ENCODE measurements around the gene KLF3. TPM values are rescaled to one million over a fixed set of nuclear protein-coding genes. Genes with fewer than 3 reads are reported as not detected.

Gene KLF3
- total RNA-seq, 1 experiment from 2014 or later: 16.8 TPM

DNA sequence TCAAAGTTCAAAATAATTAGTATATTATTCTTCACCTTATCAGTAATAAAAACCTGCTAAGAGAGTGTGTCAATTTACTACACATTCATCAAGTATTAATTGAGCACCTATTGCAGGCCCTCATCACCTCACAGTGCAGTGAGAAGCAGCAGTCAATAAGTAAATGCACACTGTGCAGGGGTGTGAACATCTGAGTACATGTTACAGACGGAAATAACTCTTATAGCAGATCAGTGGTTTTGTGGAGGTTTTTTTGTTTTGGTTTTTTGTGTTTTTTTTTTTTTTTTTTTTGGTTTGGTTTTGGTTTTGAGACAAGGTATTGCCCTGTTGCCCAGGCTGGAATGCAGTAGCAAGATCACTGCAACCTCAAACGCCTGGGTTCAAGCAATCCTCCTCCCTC lies 20.3 kb downstream of the KLF3 start (continued):
- TF ChIP-seq, protein P1, sequence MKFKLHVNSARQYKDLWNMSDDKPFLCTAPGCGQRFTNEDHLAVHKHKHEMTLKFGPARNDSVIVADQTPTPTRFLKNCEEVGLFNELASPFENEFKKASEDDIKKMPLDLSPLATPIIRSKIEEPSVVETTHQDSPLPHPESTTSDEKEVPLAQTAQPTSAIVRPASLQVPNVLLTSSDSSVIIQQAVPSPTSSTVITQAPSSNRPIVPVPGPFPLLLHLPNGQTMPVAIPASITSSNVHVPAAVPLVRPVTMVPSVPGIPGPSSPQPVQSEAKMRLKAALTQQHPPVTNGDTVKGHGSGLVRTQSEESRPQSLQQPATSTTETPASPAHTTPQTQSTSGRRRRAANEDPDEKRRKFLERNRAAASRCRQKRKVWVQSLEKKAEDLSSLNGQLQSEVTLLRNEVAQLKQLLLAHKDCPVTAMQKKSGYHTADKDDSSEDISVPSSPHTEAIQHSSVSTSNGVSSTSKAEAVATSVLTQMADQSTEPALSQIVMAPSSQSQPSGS (CRISPR knock-in tag; IDR thresholded peaks at IDR 0.05; ENCODE audit: borderline replicate concordance, low read depth): no peak
- TF ChIP-seq MXD4 (CRISPR knock-in tag; IDR thresholded peaks at IDR 0.05; ENCODE audit: borderline replicate concordance): no peak
- TF ChIP-seq, protein P2, sequence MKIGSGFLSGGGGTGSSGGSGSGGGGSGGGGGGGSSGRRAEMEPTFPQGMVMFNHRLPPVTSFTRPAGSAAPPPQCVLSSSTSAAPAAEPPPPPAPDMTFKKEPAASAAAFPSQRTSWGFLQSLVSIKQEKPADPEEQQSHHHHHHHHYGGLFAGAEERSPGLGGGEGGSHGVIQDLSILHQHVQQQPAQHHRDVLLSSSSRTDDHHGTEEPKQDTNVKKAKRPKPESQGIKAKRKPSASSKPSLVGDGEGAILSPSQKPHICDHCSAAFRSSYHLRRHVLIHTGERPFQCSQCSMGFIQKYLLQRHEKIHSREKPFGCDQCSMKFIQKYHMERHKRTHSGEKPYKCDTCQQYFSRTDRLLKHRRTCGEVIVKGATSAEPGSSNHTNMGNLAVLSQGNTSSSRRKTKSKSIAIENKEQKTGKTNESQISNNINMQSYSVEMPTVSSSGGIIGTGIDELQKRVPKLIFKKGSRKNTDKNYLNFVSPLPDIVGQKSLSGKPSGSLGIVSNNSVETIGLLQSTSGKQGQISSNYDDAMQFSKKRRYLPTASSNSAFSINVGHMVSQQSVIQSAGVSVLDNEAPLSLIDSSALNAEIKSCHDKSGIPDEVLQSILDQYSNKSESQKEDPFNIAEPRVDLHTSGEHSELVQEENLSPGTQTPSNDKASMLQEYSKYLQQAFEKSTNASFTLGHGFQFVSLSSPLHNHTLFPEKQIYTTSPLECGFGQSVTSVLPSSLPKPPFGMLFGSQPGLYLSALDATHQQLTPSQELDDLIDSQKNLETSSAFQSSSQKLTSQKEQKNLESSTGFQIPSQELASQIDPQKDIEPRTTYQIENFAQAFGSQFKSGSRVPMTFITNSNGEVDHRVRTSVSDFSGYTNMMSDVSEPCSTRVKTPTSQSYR (CRISPR knock-in tag; IDR thresholded peaks at IDR 0.05): no peak
- no peak for TF ChIP-seq EMX1 (CRISPR knock-in tag; IDR thresholded peaks at IDR 0.05)
- TF ChIP-seq, protein P3, sequence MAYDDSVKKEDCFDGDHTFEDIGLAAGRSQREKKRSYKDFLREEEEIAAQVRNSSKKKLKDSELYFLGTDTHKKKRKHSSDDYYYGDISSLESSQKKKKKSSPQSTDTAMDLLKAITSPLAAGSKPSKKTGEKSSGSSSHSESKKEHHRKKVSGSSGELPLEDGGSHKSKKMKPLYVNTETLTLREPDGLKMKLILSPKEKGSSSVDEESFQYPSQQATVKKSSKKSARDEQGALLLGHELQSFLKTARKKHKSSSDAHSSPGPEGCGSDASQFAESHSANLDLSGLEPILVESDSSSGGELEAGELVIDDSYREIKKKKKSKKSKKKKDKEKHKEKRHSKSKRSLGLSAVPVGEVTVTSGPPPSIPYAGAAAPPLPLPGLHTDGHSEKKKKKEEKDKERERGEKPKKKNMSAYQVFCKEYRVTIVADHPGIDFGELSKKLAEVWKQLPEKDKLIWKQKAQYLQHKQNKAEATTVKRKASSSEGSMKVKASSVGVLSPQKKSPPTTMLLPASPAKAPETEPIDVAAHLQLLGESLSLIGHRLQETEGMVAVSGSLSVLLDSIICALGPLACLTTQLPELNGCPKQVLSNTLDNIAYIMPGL (CRISPR knock-in tag; IDR thresholded peaks at IDR 0.05): no peak

DNA sequence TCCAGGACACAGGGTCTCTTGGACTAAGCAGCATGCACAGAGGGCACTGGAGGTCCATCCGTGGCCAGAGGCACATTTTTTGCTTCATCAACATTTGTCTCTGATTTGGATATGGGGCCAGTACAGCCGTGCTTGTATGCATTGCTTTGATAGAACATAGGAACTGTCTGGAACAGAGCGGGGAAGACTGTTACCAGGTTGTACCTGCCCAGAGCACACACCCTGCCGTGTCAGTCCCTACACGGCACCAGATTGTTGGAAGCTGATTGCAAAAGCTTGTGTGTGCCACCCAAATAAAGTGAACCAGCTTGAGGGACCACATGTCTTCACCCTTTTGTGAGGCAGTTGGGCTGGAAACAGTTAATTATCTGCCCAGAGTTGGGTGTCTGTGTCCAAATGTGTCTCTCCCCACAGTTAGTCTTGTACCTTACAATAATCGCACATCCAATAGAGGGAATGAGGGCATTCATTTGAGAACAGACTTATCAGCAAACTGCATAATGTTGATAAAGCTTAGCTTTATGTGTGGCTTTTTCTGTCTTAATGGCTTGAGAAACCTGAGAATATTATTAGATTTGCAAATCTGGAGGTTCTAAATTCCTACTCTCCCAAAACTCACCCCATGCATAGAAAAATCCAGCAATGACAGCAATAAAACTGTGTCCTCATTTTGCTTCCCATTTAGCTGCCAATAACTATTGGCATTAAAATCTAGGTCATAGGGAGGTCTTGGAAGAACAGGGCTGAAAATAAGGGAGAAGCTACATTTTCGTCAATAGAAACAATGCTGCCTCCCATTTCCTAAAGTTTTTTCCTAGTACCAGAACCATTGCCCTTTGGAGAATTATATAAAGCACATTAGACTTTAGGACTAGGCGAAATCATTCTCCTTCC lies 21.2 kb downstream of the KLF3 start:
- Mint-ChIP-seq H3K4me1 (peaks cover 11% of the 10 kb centered on the region), H3K36me3 (peaks cover 34% of the 10 kb centered on the region), H3K4me3 (no peak overlapping the region), H3K27ac (no peak overlapping the region), H3K27me3 (ENCODE audit: low read depth) (no peaks in the 10 kb centered on the region), H3K9me3 (no peaks in the 10 kb centered on the region)
- no peak for TF ChIP-seq ZNF396 (CRISPR knock-in tag; IDR thresholded peaks at IDR 0.05; ENCODE audit: borderline replicate concordance)
- no peak for TF ChIP-seq CREB1 (CRISPR knock-in tag; IDR thresholded peaks at IDR 0.05)
- no peak for TF ChIP-seq EMX1 (CRISPR knock-in tag; IDR thresholded peaks at IDR 0.05)
- TF ChIP-seq, protein P4, sequence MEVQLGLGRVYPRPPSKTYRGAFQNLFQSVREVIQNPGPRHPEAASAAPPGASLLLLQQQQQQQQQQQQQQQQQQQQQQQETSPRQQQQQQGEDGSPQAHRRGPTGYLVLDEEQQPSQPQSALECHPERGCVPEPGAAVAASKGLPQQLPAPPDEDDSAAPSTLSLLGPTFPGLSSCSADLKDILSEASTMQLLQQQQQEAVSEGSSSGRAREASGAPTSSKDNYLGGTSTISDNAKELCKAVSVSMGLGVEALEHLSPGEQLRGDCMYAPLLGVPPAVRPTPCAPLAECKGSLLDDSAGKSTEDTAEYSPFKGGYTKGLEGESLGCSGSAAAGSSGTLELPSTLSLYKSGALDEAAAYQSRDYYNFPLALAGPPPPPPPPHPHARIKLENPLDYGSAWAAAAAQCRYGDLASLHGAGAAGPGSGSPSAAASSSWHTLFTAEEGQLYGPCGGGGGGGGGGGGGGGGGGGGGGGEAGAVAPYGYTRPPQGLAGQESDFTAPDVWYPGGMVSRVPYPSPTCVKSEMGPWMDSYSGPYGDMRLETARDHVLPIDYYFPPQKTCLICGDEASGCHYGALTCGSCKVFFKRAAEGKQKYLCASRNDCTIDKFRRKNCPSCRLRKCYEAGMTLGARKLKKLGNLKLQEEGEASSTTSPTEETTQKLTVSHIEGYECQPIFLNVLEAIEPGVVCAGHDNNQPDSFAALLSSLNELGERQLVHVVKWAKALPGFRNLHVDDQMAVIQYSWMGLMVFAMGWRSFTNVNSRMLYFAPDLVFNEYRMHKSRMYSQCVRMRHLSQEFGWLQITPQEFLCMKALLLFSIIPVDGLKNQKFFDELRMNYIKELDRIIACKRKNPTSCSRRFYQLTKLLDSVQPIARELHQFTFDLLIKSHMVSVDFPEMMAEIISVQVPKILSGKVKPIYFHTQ (CRISPR knock-in tag; IDR thresholded peaks at IDR 0.05): no peak
- TF ChIP-seq, protein P5, sequence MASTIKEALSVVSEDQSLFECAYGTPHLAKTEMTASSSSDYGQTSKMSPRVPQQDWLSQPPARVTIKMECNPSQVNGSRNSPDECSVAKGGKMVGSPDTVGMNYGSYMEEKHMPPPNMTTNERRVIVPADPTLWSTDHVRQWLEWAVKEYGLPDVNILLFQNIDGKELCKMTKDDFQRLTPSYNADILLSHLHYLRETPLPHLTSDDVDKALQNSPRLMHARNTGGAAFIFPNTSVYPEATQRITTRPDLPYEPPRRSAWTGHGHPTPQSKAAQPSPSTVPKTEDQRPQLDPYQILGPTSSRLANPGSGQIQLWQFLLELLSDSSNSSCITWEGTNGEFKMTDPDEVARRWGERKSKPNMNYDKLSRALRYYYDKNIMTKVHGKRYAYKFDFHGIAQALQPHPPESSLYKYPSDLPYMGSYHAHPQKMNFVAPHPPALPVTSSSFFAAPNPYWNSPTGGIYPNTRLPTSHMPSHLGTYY (CRISPR knock-in tag; IDR thresholded peaks at IDR 0.05): no peak
- TF ChIP-seq NFE2L1 (CRISPR knock-in tag; IDR thresholded peaks at IDR 0.05): no peak
- TF ChIP-seq, protein P6, sequence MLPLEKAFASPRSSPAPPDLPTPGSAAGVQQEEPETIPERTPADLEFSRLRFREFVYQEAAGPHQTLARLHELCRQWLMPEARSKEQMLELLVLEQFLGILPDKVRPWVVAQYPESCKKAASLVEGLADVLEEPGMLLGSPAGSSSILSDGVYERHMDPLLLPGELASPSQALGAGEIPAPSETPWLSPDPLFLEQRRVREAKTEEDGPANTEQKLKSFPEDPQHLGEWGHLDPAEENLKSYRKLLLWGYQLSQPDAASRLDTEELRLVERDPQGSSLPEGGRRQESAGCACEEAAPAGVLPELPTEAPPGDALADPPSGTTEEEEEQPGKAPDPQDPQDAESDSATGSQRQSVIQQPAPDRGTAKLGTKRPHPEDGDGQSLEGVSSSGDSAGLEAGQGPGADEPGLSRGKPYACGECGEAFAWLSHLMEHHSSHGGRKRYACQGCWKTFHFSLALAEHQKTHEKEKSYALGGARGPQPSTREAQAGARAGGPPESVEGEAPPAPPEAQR (CRISPR knock-in tag; IDR thresholded peaks at IDR 0.05): no peak
- no peak for TF ChIP-seq TP53 (CRISPR knock-in tag; IDR thresholded peaks at IDR 0.05)
- TF ChIP-seq, protein P7, sequence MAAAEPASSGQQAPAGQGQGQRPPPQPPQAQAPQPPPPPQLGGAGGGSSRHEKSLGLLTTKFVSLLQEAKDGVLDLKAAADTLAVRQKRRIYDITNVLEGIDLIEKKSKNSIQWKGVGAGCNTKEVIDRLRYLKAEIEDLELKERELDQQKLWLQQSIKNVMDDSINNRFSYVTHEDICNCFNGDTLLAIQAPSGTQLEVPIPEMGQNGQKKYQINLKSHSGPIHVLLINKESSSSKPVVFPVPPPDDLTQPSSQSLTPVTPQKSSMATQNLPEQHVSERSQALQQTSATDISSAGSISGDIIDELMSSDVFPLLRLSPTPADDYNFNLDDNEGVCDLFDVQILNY (CRISPR knock-in tag; IDR thresholded peaks at IDR 0.05): no peak
- no peak for TF ChIP-seq ELF4 (CRISPR knock-in tag; IDR thresholded peaks at IDR 0.05; ENCODE audit: low read depth)
- TF ChIP-seq MXD4 (CRISPR knock-in tag; IDR thresholded peaks at IDR 0.05; ENCODE audit: borderline replicate concordance): no peak
- TF ChIP-seq, protein P8, sequence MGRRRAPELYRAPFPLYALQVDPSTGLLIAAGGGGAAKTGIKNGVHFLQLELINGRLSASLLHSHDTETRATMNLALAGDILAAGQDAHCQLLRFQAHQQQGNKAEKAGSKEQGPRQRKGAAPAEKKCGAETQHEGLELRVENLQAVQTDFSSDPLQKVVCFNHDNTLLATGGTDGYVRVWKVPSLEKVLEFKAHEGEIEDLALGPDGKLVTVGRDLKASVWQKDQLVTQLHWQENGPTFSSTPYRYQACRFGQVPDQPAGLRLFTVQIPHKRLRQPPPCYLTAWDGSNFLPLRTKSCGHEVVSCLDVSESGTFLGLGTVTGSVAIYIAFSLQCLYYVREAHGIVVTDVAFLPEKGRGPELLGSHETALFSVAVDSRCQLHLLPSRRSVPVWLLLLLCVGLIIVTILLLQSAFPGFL (CRISPR knock-in tag; IDR thresholded peaks at IDR 0.05; ENCODE audit: borderline replicate concordance): no peak
- TF ChIP-seq NR3C1 (CRISPR knock-in tag; conservative IDR thresholded peaks at IDR 0.05; ENCODE audit: low read depth): no peak
- TF ChIP-seq GABPB1 (CRISPR knock-in tag; IDR thresholded peaks at IDR 0.05): no peak
- TF ChIP-seq ZNF121 (CRISPR knock-in tag; IDR thresholded peaks at IDR 0.05): no peak
- TF ChIP-seq, protein P9, sequence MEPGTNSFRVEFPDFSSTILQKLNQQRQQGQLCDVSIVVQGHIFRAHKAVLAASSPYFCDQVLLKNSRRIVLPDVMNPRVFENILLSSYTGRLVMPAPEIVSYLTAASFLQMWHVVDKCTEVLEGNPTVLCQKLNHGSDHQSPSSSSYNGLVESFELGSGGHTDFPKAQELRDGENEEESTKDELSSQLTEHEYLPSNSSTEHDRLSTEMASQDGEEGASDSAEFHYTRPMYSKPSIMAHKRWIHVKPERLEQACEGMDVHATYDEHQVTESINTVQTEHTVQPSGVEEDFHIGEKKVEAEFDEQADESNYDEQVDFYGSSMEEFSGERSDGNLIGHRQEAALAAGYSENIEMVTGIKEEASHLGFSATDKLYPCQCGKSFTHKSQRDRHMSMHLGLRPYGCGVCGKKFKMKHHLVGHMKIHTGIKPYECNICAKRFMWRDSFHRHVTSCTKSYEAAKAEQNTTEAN (CRISPR knock-in tag; IDR thresholded peaks at IDR 0.05): no peak
- ChIA-PET POLR2A (no interaction called here), CTCF (interaction anchor here (0.7 kb wide), 1 partner anchor 76 kb away, joined by 3 read pairs; no protein-coding TSS in a partner anchor)
- DNase-seq (ENCODE audit: low spot score): no peak
- ATAC-seq: no peak

Data from WTC11 (cell line).